SK-N-SH treated with all-trans-retinoic acid at 6 μM for 48 hours (cell line): ENCODE measurements around the gene KPNA6.

Source experiments
- ARNTL ChIP-seq: fragments of 450-650 bp; formaldehyde crosslinking; IDR thresholded peaks from 2 replicates; pipeline ENCODE4 v1.5.0; 2020; ENCODE audit warnings: low read depth, mild to moderate bottlenecking, moderate library complexity, borderline replicate concordance
- CSRNP3 ChIP-seq: fragments of 250-450 bp; sonication (Bioruptor Pico); IDR thresholded peaks from 2 replicates; pipeline ENCODE4 v1.5.1; 2021; ENCODE audit warnings: mild to moderate bottlenecking, moderate library complexity
- OSR1 ChIP-seq: fragments of 250-450 bp; sonication (Bioruptor Pico); IDR thresholded peaks from 2 replicates; pipeline ENCODE4 v1.8.0; 2022; ENCODE audit warnings: moderate library complexity, mild to moderate bottlenecking, inconsistent platforms
- PPARA ChIP-seq: fragments of 250-450 bp; sonication (Bioruptor Pico); IDR thresholded peaks from 2 replicates; pipeline ENCODE4 v1.5.0; 2020; ENCODE audit warnings: mild to moderate bottlenecking, borderline replicate concordance
- RARB ChIP-seq: fragments of 250-450 bp; sonication (Bioruptor Pico); IDR thresholded peaks from 2 replicates; pipeline ENCODE4 v1.8.0; 2021; ENCODE audit warnings: mild to moderate bottlenecking, moderate library complexity
- TCF4 ChIP-seq: fragments of 250-450 bp; sonication (Bioruptor Pico); IDR thresholded peaks from 2 replicates; pipeline ENCODE4 v1.8.0; 2021; ENCODE audit warnings: mild to moderate bottlenecking, moderate library complexity, borderline replicate concordance
- TOX ChIP-seq: fragments of 250-450 bp; sonication (Bioruptor Pico); IDR thresholded peaks from 2 replicates; pipeline ENCODE4 v1.8.0; 2021; ENCODE audit warnings: mild to moderate bottlenecking, moderate library complexity, borderline replicate concordance
- ZFP30 ChIP-seq: fragments of 450-650 bp; formaldehyde crosslinking; IDR thresholded peaks from 2 replicates; pipeline ENCODE4 v1.5.0; 2022; ENCODE audit warnings: mild to moderate bottlenecking, moderate library complexity

DNA sequence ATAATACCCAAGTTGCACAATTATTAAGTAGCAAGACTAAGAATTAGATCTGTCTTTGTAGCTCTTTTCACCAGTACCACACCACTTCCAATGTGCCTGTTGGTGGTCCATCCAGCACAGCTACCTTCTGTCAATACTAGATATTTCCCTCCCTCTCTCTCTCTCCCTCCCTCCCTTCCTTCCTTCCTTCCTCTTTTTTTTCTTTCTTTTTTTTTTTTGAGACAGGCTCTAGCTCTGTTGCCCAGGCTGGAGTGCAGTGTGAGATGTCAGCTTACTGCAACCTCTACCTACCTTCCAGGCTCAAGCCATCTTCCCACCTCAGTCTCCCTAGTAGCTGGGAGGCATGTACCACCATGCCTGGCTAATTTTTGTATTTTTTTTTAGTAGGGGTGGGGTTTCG is 21.1 kb downstream of the KPNA6 start:
- TF ChIP-seq CSRNP3 = no peak
- TF ChIP-seq TCF4 = no peak
- no peak for TF ChIP-seq ZFP30 (CRISPR knock-in tag)
- no peak for TF ChIP-seq OSR1 (CRISPR knock-in tag)
- no peak for TF ChIP-seq PPARA
- TF ChIP-seq ARNTL (CRISPR knock-in tag) = no peak
- no peak for TF ChIP-seq RARB
- TF ChIP-seq TOX (CRISPR knock-in tag) = no peak
